Right lobe of liver (tissue), 6 donors: ENCODE measurements around the gene FHIT. TPM values are rescaled to one million over a fixed set of nuclear protein-coding genes. Genes with fewer than 3 reads are reported as not detected.
A peak's percentile ranks its signal among the peaks of the same experiment; 100 is the strongest.
"Not testable (repeated sequence)": the region's sequence is repeated elsewhere in the genome, so short reads cannot be mapped to it uniquely, and the experiment has no call there.

Experiments
- ATAC-seq, 4 donors: fragments of 200-7000 bp; cut with Tn5 transposase; one replicate each; pipeline ENCODE4 v1.9.1; 2020; ENCODE audit warnings: mild to moderate bottlenecking in 4 of 4, moderate library complexity in 4 of 4
- DNase-seq, 3 donors: peaks; one replicate each; pipeline ENCODE4 v3.0.0-alpha.2; 2020
- H3K27ac ChIP-seq, 3 donors: fragments of 200-600 bp; one replicate each; pipeline ENCODE4 v1.8.0; 2022
- H3K27me3 ChIP-seq, 2 donors: fragments of 200-600 bp; one replicate each; pipeline ENCODE4 v1.8.0; 2022
- H3K36me3 ChIP-seq, 4 donors: fragments of 200-600 bp; sonication (generic) in 1 of 4; one replicate each; pipeline versions ENCODE4 v1.5.1 to v1.8.0; 2017 to 2022; ENCODE audit warnings: control low read depth in 1 of 4
- H3K4me1 ChIP-seq, 4 donors: fragments of 200-600 bp; sonication (generic) in 1 of 4; one replicate each; pipeline versions ENCODE4 v1.5.1 to v1.8.0; 2017 to 2022; ENCODE audit warnings: control low read depth in 1 of 4
- H3K4me3 ChIP-seq, 3 donors: fragments of 200-600 bp; one replicate each; pipeline ENCODE4 v1.8.0; 2022
- H3K9me3 ChIP-seq, 4 donors: fragments of 200-600 bp; sonication (generic) in 1 of 4; one replicate each; pipeline versions ENCODE4 v1.5.1 to v1.8.0; 2017 to 2022; ENCODE audit warnings: control low read depth in 1 of 4
- POLR2A ChIP-seq: fragments of 450-650 bp; IDR thresholded peaks from one replicate; pipeline ENCODE4 v1.6.1; 2017; ENCODE audit warnings: antibody characterized with exemption, mild to moderate bottlenecking
- WGBS: methylation state at CpG from one replicate; pipeline ENCODE4 v1.1.6; 2018; ENCODE audit warnings: low coverage, low lambda C conversion rate; ENCODE audit not compliant: insufficient coverage; ENCODE audit errors: missing lambda C conversion rate; 5-methylcytosine and 5-hydroxymethylcytosine counted together
- intact Hi-C, 2 donors: fragments of 100-400 bp; cut with DNase I; formaldehyde crosslinking; loops; one replicate each; pipeline versions ENCODE4 v1.11.2 to v1.14.1; 2022
- total RNA-seq, 6 experiments: library from RNA; depleted of rRNA in 2 of 6; stranded (reverse); fragments of >200 nt in 2 of 6; fragmentation: NEBNext Ultra II Directional in 3 of 6; extraction: Animal tissue kit (Norgen Biotek cat#: 25700) in 3 of 6; gene quantifications; one replicate each; pipeline versions ENCODE4 v1.1.0 to v1.2.4, GENCODE V29; 2016 to 2023
- TF ChIP-seq, protein P1 (sequence below), 4 donors: fragments of 200-600 bp in 3 of 4; fragments of 450-650 bp in 1 of 4; IDR thresholded peaks; one replicate each; pipeline versions ENCODE4 v1.5.1 to v1.8.0; 2016 to 2022; ENCODE audit warnings: antibody characterized with exemption in 4 of 4, mild to moderate bottlenecking in 2 of 4
- donor health status: DM: no; HTN: yes; CAD: no.
- donor health status: DM: no; HTN: no; CAD: no.
- donor health status: DM: no; HTN: no; CAD: no.
- donor health status: DM: no; HTN: yes; CAD: no.
- donor health status: DM: no; HTN: yes; CAD: no.

The FHIT gene
- total RNA-seq, 6 experiments from 2014 or later, result 6.6 to 11.2 (median 8.0) TPM

- no peaks in the 10 kb centered on the region for H3K27me3 ChIP-seq
- H3K9me3 ChIP-seq, result no peaks in the 10 kb centered on the region
- ATAC-seq (no peak), DNase-seq (no peak)
- WGBS, result 90% methylated on average over 3 of the region's 3 CpGs
- intact Hi-C loops, result no loop called here
- H3K27ac ChIP-seq, result no peak overlapping the region
- H3K4me1 ChIP-seq, result no peaks in the 10 kb centered on the region
- H3K36me3 ChIP-seq, result no peaks in the 10 kb centered on the region
- TF ChIP-seq, protein P1, sequence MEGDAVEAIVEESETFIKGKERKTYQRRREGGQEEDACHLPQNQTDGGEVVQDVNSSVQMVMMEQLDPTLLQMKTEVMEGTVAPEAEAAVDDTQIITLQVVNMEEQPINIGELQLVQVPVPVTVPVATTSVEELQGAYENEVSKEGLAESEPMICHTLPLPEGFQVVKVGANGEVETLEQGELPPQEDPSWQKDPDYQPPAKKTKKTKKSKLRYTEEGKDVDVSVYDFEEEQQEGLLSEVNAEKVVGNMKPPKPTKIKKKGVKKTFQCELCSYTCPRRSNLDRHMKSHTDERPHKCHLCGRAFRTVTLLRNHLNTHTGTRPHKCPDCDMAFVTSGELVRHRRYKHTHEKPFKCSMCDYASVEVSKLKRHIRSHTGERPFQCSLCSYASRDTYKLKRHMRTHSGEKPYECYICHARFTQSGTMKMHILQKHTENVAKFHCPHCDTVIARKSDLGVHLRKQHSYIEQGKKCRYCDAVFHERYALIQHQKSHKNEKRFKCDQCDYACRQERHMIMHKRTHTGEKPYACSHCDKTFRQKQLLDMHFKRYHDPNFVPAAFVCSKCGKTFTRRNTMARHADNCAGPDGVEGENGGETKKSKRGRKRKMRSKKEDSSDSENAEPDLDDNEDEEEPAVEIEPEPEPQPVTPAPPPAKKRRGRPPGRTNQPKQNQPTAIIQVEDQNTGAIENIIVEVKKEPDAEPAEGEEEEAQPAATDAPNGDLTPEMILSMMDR (IDR thresholded peaks at IDR 0.05), result no peak
- no peak overlapping the region for H3K4me3 ChIP-seq
Measured at GRCh38 chr3:60998858-60999257, 252.4 kb downstream of the FHIT start.

DNA sequence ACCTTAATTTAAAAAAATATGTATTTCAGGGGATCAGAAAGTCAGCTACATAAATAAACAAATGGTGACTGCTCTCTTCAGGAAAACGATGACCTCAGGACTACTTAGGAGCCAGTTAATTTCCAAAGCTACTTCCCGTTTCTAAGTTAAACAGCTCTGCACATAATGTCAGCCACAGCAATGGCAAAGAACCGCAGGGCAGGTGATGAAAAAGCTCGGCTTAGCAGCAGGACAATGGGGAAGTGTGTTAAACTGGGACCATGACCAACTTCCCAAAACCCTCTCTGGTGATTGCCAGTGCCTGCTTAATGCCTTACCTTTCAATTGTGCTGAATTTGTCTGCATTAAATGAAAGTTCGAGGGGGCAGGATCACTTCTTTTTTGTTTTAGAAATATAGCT is 258.9 kb downstream of the FHIT start:
- Histone ChIP-seq H3K4me3 (no peak overlapping the region), H3K27me3 (no peaks in the 10 kb centered on the region), H3K36me3 (no peaks in the 10 kb centered on the region), H3K27ac (no peak overlapping the region), H3K4me1 (no peaks in the 10 kb centered on the region), H3K9me3 (no peaks in the 10 kb centered on the region)
- ATAC-seq (peak in 3 of 4 donors; percentile 24 to 50 (median 39)), DNase-seq (no peak)
- TF ChIP-seq, protein P1 (IDR thresholded peaks at IDR 0.05), result no peak
- no peak for TF ChIP-seq POLR2A
- WGBS, result 43% methylated on average over 5 of the region's 5 CpGs
- intact Hi-C loops, result no loop called here

DNA sequence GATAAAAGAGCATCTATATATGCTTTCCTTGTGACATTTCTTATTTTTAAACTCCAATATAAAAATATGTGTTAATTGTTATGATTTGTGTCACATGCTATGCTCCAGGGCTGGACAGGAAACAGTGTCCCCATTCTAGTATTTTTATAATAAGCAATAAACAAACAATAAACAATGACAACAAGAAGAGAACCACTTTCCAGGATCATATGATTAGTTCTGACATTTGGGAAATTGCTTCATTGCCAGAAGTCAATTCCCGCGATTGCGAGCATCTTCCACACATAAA is 260.9 kb downstream of the FHIT start:
- WGBS, result 92% methylated on average over 3 of the region's 3 CpGs
- H3K27ac ChIP-seq, result no peak overlapping the region
- no peaks in the 10 kb centered on the region for H3K27me3 ChIP-seq
- H3K4me1 ChIP-seq, result no peaks in the 10 kb centered on the region
- no peak for DNase-seq
- H3K4me3 ChIP-seq, result no peak overlapping the region
- intact Hi-C loops, result no loop called here
- no peaks in the 10 kb centered on the region for H3K9me3 ChIP-seq
- TF ChIP-seq POLR2A, result no peak
- TF ChIP-seq, protein P1 (IDR thresholded peaks at IDR 0.05), result no peak
- no peaks in the 10 kb centered on the region for H3K36me3 ChIP-seq
- no peak for ATAC-seq

GRCh38 chr3:60989626-60990441 is 261.4 kb downstream of the FHIT start:
- Histone ChIP-seq H3K27ac (no peak overlapping the region), H3K4me1 (no peaks in the 10 kb centered on the region), H3K4me3 (no peak overlapping the region), H3K9me3 (no peaks in the 10 kb centered on the region), H3K36me3 (no peaks in the 10 kb centered on the region), H3K27me3 (no peaks in the 10 kb centered on the region)
- DNase-seq (no peak), ATAC-seq (no peak)
- no peak for TF ChIP-seq POLR2A
- 73% methylated on average over 10 of the region's 11 CpGs for WGBS
- intact Hi-C loops, result no loop called here

DNA sequence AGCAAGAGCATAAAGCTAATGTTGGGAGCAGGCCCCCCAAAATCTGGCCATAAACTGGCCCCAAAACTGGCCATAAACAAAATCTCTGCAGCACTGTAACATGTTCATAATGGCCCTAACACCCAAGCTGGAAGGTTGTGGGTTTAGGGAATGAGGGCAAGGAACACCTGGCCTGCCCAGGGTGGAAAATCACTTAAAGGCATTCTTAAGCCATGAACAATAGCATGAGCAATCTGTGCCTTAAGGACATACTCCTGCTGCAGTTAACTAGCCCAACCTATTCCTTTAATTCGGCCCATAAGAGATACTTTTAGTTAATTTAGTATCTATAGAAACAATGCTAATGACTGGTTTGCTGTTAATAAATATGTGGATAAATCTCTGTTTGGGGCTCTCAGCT is 264.1 kb downstream of the FHIT start:
- H3K9me3 ChIP-seq, ATAC-seq, H3K4me3 ChIP-seq, DNase-seq, H3K4me1 ChIP-seq, H3K27ac ChIP-seq, intact Hi-C loops, H3K27me3 ChIP-seq, H3K36me3 ChIP-seq: not testable (repeated sequence)
- WGBS, result 86% methylated on average over 1 of the region's 1 CpG
